ENCODE data around the gene MAP2K1.
"Not testable (repeated sequence)": the region's sequence is repeated elsewhere in the genome, so short reads cannot be mapped to it uniquely, and the experiment has no call there.

The MAP2K1 gene

GRCh38 chr15:66425837-66426236, 39.1 kb downstream of the MAP2K1 start:
- no peak for DNase-seq

- DNase-seq, result no peak
Observed at GRCh38 chr15:66429117-66429516, 42.4 kb downstream of the MAP2K1 start.

- DNase-seq, result no peak
Observed at GRCh38 chr15:66429546-66429945, 42.8 kb downstream of the MAP2K1 start.

- DNase-seq, result no peak
Observed at GRCh38 chr15:66430627-66431255, 44.0 kb downstream of the MAP2K1 start.

GRCh38 chr15:66433726-66434125, 47.0 kb downstream of the MAP2K1 start:
- DNase-seq, result no peak

GRCh38 chr15:66440501-66440900, 53.8 kb downstream of the MAP2K1 start:
- no peak for DNase-seq

GRCh38 chr15:66452420-66452819, 65.7 kb downstream of the MAP2K1 start:
- DNase-seq, result no peak

- no peak for DNase-seq
Observed at GRCh38 chr15:66452971-66453580, 66.4 kb downstream of the MAP2K1 start.

- DNase-seq, result no peak
Observed at GRCh38 chr15:66454143-66454542, 67.4 kb downstream of the MAP2K1 start.

- peak in 1 of 5 experiments; percentile 10 for DNase-seq
Observed at GRCh38 chr15:66456211-66456610, 69.5 kb downstream of the MAP2K1 start.

- no peak for DNase-seq
Observed at GRCh38 chr15:66459818-66460615, 73.3 kb downstream of the MAP2K1 start.

- DNase-seq, result not testable (repeated sequence)
Observed at GRCh38 chr15:66461294-66461693, 74.6 kb downstream of the MAP2K1 start.

- no peak for DNase-seq
Observed at GRCh38 chr15:66461917-66462316, 75.2 kb downstream of the MAP2K1 start.

GRCh38 chr15:66462627-66463026, 75.9 kb downstream of the MAP2K1 start:
- DNase-seq, result no peak

GRCh38 chr15:66465294-66465693, 78.6 kb downstream of the MAP2K1 start:
- not testable (repeated sequence) for DNase-seq

- not testable (repeated sequence) for DNase-seq
Observed at GRCh38 chr15:66467162-66468040, 80.7 kb downstream of the MAP2K1 start.

GRCh38 chr15:66470825-66471224, 84.1 kb downstream of the MAP2K1 start:
- not testable (repeated sequence) for DNase-seq

GRCh38 chr15:66472176-66472999, 85.7 kb downstream of the MAP2K1 start:
- peak in 3 of 5 experiments; percentile 11 to 89 (median 68) for DNase-seq

GRCh38 chr15:66474135-66474534, 87.4 kb downstream of the MAP2K1 start:
- DNase-seq, result no peak

GRCh38 chr15:66474963-66475362, 88.3 kb downstream of the MAP2K1 start:
- no peak for DNase-seq

GRCh38 chr15:66476535-66476934, 89.8 kb downstream of the MAP2K1 start:
- no peak for DNase-seq

GRCh38 chr15:66477011-66477410, 90.3 kb downstream of the MAP2K1 start:
- no peak for DNase-seq

All from T-helper 2 cell (primary cell).